ENCODE results near the gene YPEL1.
"Not testable (repeated sequence)": the region's sequence is repeated elsewhere in the genome, so short reads cannot be mapped to it uniquely, and the experiment has no call there.

The YPEL1 gene

GRCh38 chr22:21720191-21720859 is 15.3 kb downstream of the YPEL1 start:
- ATAC-seq = not testable (repeated sequence)

- peak in 1 of 2 donors; percentile 20 for ATAC-seq
Observed at GRCh38 chr22:21719024-21719423, 16.6 kb downstream of the YPEL1 start.

- ATAC-seq = no peak
Observed at GRCh38 chr22:21718499-21718898, 17.1 kb downstream of the YPEL1 start.

- not testable (repeated sequence) for ATAC-seq
Observed at GRCh38 chr22:21716395-21717122, 19.0 kb downstream of the YPEL1 start.

- ATAC-seq = no peak
Observed at GRCh38 chr22:21714786-21715185, 20.8 kb downstream of the YPEL1 start.

GRCh38 chr22:21714059-21714770 is 21.4 kb downstream of the YPEL1 start:
- ATAC-seq = no peak

- ATAC-seq = peak; percentile 44 to 69
Observed at GRCh38 chr22:21713428-21714058, 22.1 kb downstream of the YPEL1 start.

- peak; percentile 61 to 85 for ATAC-seq
Observed at GRCh38 chr22:21712751-21713427, 22.7 kb downstream of the YPEL1 start.

- ATAC-seq = no peak
Observed at GRCh38 chr22:21711851-21712250, 23.7 kb downstream of the YPEL1 start.

GRCh38 chr22:21710156-21710555 is 25.4 kb downstream of the YPEL1 start:
- ATAC-seq = no peak

- no peak for ATAC-seq
Observed at GRCh38 chr22:21709688-21710087, 25.9 kb downstream of the YPEL1 start.

GRCh38 chr22:21708960-21709359 is 26.6 kb downstream of the YPEL1 start:
- no peak for ATAC-seq

- ATAC-seq = no peak
Observed at GRCh38 chr22:21707677-21708076, 27.9 kb downstream of the YPEL1 start.

- no peak for ATAC-seq
Observed at GRCh38 chr22:21703684-21704316, 31.8 kb downstream of the YPEL1 start.

GRCh38 chr22:21702700-21703683 is 32.6 kb downstream of the YPEL1 start:
- ATAC-seq = no peak

GRCh38 chr22:21702094-21702493 is 33.5 kb downstream of the YPEL1 start:
- no peak for ATAC-seq

GRCh38 chr22:21701384-21701971 is 34.1 kb downstream of the YPEL1 start:
- no peak for ATAC-seq

- no peak for ATAC-seq
Observed at GRCh38 chr22:21700822-21701221, 34.8 kb downstream of the YPEL1 start.

GRCh38 chr22:21699643-21700042 is 36.0 kb downstream of the YPEL1 start:
- ATAC-seq = no peak

Data from activated CD4-positive, CD25-positive, alpha-beta regulatory T cell treated with anti-CD3 and anti-CD28 coated beads, Interleukin-2, amount 50 U/mL, for 24 hours (primary cell).